GM18508 (cell line): ENCODE data around the gene USP11.

Experiments used
- ATAC-seq: cut with Tn5 transposase; IDR thresholded peaks from one replicate; pipeline ENCODE4 v1.9.1; 2021; ENCODE audit warnings: moderate number of reproducible peaks; ENCODE audit not compliant: insufficient read depth, unreplicated experiment

USP11 gene

DNA sequence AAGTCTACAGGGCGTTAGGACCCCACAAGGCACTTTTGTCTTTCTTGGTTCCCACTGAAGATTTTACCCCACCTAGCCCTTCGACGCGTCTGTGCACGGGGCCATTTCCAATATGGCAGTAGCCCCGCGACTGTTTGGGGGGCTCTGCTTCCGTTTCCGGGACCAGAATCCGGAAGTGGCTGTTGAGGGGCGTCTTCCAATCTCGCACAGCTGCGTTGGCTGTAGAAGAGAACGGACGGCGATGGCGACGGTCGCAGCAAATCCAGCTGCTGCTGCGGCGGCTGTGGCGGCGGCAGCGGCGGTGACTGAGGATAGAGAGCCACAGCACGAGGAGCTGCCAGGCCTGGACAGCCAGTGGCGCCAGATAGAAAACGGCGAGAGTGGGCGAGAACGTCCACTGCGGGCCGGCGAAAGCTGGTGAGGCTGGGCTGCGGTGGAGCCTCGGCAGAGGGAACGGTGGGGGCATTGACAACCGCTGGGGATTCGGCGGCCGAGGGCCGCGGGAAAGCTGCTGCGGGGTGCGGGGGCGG is at the start of gene USP11:
TSS of gene USP11 (plus strand) at position 207 of the 530 bp plus-strand sequence. CDS start at position 242, 35 bp downstream.
- ATAC-seq = no peak

DNA sequence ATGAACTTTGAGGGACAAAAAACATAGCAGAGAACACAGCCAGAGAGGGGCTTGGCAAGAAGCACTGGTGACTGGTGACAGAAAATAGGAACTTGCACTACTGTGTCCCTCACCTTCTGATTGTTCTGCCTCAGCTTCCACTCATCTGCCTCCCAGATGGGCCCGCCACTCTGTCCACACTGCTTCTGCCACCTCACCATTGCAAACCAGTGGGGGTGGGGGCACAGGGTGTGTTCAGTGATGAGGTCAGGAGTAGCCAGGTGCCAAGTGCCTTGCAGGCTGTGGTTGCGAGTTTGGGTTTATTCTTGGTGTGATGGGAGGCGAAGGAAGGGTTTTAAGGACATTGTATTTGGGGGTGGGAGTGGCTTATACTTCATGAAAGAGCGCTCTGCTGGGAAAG is 48.3 kb upstream of the USP11 start:
- ATAC-seq = no peak

DNA sequence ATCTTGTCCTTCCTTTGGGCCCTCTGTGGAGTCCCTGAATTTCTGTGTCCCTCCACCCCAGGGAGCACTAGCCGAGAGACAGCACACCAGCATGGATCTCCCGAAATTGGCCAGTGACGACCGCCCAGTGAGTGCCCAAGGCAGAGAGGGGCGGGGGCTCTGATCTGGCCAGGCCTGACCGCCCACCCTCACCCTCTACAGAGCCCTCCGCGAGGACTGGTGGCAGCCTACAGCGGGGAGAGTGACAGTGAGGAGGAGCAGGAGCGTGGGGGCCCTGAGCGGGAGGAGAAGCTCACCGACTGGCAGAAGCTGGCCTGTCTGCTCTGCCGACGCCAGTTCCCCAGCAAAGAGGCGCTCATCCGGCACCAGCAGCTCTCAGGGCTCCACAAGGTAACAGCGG is 47.6 kb upstream of the USP11 start:
- no peak for ATAC-seq

DNA sequence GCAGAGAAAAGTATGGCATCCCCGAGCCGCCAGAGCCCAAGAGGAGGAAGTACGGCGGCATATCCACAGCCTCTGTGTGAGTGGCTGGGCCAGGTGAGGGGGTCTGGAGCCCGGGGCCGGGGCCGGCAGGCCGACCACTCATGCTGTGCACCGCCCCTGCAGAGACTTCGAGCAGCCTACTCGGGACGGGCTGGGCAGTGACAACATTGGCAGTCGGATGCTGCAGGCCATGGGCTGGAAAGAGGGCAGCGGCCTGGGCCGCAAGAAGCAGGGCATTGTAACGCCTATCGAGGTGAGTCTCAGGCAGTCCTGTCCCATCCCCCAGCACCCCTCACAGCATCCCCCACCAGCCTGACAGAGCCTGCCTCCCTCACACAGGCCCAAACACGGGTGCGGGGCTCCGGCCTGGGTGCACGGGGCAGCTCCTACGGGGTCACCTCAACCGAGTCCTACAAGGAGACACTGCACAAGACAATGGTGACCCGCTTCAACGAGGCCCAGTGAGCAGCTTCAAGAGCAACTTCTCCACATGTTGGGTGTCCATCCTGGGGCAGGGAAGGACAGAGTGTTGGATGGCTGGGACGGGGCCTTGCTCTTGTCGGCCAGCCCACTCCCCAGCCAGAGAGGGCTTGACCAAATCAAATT is 46.6 kb upstream of the USP11 start:
- no peak for ATAC-seq

DNA sequence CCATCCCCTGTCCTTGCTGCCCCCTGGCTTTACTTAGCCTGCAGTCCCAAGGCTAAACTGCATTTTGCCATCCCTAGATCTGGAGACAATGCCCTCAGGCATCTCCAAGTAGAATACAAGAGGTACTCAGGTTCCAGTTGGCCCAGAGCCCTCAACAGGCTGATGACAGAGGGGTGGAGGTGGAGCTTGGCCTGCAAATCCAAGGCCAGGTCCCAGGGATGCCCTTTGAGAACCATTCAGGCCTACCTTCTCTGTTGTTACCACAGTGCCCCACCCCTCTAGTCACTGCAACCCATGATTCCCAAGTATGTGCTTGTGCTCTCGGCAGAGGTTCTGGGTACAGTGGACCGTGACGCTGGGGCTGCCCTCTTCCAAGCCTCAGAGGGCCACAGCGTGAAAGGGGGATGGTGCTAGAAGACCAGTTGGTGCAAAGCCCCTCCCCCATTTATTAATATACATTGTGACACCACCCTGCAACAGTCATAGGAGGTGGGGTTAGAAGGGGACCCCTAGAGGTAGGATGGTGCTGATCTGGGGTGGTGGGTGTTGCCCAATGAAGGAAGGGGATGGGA is 45.6 kb upstream of the USP11 start:
- no peak for ATAC-seq

DNA sequence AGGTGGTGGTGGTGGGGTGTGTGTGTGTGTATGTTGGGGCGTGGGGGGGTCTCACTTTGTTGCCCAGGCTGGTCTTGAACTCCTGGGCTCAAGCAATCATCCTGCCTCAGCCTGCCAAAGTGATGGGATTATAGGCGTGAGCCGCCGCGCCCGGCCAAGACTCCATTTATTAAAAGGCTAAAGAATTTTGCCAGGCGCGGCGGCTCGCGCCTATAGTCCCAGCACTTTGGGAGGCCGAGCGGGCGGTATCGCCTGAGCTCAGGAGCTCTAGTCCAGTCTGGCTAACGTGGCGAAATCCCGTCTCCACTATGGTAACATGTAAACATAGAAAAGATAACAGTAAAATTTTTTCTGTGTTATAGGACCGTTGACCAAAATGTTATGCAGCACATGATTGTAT is 42.9 kb upstream of the USP11 start:
- ATAC-seq = no peak

DNA sequence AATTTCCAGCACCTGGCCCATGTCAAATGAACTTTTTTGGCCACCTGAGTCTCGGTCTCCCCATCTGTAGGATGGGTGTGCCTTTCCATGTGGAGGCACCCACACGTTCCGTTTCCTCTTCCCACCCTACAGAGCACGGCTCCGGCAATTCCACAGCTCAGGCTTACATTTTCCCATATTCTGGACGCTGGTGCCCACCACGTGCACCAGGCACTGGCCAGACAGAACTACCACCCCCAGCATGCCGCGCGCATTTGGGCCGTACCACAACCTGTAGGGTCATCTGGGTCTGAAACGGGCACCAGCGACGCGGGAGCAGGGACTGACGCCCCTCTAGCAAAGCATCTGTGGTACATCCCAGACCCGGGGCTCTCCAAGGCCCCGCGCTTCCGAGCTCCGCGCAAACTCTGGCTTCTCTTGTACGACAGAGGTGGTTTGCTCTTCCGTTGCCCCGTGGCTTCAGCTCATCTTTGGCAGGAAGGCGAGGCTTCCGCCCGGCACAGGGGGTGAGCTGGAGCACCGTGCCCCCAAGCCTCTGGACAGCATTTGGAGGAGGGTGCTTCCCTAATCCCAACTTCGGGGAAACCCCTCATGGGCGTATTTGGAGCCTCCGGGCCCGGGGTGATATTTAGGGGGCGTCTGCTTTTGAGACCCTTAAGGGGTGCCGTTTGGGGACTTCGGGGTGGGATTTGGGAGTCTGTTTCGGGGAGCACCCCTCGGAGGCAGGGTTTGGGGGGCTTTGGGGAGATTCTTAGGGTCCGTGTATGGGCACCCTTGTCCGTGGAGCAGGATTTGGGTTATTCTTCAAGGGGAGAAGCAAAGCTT is 42.2 kb upstream of the USP11 start:
- peak; percentile 24 for ATAC-seq

DNA sequence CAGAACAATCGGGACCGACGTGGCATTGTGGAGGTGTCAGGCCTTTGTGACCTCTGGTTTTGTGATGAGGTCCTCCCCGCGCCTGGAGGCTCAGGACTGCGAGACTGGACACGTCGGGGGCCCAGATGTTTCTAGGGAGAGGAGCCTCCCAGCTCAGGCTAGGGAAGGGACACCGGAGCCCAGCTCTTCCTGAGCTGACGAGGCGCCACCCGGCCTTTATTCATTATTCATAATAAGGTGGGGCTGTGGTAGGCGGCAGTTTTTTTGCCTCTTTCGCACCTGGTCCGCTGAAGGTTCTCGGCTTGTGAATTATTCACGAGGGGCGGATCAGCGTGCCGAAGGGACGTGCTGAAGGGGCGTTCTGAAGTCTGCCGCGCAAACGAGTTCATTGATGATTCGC is 41.5 kb upstream of the USP11 start:
- no peak for ATAC-seq

DNA sequence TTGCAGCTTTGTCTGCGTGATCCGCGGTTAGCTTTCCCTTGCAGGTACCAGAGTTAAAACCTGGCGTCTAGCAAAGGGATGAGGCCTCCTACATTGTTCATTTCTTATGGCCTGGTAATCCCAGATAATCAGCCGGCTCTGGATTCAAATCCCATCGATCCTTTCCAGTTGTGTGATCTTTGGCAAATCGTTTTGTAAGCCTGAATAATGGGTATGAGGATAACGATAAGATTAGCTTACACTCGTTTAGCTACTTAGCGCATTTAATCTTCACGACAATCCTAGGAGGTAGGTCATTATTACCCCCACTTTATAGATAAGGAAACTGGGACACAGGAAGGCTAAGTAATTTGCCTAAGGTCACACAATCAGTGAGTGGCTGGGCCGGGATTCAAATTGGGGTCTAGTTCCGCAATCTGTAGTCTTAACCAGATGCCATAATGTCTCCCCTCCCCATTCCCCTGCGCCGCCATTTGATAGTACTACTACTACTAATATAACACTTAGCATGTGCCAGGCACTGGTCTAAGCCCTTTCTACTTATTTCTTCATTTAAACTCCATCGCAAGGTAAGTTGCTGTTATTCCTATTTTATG is 40.9 kb upstream of the USP11 start:
- no peak for ATAC-seq

DNA sequence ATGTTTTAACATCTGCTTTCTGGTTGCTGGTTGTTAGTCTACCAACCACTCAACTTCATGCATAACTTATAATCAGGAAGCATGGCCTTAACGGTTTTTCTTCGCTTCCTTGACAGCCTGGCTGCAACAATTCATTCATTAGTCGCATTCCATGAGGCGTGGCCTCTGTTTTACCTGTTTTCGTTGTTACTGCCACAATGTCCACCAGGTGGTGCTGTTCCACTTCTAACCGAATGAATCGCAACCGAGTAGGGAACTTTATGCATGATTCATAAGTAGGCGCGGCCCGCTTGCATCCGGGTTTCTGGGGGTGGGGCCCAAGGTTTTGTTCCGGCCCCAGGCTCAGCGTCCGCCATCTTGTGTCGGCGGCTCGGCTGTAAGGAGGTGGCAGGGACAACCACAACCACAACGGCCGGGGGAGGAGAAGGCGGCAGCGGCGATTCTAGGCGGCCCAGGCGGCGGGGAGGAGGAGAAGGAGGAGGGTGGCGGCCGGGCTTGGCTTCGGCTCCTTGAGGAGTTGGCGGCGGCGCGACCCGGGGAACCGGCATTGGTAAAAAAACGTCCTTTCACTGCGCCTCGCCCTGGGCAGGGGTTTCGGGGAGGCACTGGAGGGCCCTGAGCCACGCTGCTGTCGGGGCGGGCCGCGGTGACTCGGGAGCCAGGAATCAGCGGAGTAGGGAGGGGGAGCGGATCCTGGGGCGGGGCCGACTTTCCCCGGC is 39.2 kb upstream of the USP11 start, which contains the start of gene UBA1:
TSS of gene UBA1 (plus strand) at position 355 of the 719 bp plus-strand sequence. CDS start 4,974 bp downstream, outside the sequence.
- peak; percentile 67 for ATAC-seq

DNA sequence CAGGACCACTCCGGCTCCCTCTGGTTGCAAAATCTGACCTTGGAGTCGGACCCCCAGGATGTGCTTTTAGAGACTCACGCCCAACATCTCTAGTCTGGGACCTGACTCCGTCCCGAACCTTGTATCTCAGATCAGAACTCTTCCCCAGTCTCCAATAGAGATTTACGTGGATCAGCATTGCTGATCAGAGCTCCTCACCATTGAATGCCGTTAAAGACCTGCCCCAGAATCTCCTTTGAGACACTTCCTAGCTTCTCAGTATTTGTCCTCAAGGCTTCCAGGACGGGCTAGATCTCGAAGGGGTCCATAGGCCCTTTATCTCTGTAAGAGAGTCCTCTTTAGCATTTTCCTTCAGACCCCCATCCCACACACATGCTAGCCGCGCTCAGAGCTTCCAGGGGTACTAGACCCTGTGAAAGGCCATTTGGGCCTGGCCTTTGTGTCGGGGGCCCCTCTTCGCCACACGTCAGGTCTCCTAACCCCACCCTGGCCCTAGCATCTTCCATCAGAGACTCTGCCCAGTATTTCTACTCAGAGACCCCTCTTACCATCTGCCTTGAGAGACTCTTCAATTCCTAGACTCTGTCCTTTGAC is 38.5 kb upstream of the USP11 start:
- ATAC-seq = no peak

DNA sequence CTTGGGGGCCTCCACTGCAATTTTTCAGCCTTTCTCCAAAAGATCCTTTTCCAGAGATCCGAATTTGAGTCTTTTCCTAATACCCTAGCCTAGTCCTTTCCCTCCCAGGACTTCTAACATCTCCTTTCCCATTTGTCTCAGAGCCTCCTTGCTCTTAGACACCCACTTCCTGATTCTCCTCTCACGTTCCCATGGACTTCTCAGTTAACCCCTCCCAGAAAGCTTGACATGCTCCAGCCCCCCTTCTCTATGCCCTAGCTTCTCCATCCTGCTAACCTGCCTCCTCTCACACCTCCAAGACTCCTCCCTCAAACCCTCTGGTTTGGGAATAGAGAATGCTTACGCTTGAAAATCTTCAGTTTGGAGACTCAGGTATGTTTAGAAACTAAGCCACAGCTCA is 36.7 kb upstream of the USP11 start:
- no peak for ATAC-seq

DNA sequence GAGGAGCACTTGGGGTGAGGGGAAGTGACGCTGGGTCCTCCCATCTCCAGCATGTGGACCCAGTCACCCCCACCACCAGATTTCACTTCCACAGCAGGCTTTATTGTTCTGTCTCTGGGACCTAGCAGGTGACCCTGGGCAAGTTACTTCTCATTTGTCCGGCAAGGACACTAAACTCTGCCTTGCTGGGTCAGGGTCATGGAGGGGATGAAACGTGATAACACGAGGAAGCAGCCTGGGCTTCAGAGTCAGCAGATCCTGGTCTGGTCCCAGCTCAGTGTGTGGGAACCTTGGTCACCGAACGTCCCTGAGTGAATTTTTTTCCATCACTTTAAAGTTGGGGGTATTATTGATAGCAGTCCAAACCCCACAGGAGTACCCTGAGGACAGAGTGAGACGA is 35.3 kb upstream of the USP11 start:
- no peak for ATAC-seq

DNA sequence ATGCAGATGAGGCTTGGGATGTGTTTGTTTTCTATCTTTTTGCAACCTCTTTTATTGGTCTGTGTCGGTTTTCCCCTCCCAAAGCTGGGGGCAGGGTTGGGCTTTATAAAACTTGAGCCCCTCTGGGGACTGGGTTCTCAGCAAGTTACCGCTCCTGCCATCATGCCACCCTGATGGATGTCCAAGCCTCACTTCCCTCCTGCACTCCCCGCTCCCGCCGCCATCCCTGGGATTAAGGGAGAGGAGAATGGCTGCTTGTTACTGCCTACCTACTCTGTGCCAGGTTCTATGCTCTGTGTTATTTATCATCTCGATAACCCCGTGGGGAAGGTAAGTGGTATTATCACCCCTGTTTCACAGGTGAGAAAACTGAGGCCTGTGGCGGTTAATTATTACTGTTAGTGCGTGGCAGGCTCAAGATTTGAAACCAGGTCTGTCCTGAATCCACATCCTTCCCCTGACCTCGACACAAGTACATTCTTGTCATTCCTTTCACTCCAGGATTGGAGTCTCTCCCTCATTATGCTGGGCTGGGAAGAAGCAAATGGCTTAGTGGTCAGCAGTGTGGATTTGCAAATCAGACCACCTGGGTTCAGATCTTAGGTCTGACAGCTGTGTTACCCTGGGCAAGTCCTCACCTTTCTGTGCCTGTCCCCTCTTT is 34.7 kb upstream of the USP11 start:
- no peak for ATAC-seq

DNA sequence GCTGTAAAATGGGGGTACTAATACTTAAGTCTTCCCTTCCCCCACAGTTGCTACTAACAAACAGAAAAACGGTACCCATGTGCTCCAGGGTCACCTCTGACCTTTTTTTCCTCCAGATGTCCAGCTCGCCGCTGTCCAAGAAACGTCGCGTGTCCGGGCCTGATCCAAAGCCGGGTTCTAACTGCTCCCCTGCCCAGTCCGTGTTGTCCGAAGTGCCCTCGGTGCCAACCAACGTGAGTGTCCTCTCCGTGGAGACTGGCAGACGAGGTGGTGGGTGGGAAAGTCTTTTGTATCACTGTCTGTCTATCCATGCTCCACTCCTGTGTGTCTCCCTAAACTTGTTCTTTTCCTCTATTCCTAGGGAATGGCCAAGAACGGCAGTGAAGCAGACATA is 34.1 kb upstream of the USP11 start:
- no peak for ATAC-seq

DNA sequence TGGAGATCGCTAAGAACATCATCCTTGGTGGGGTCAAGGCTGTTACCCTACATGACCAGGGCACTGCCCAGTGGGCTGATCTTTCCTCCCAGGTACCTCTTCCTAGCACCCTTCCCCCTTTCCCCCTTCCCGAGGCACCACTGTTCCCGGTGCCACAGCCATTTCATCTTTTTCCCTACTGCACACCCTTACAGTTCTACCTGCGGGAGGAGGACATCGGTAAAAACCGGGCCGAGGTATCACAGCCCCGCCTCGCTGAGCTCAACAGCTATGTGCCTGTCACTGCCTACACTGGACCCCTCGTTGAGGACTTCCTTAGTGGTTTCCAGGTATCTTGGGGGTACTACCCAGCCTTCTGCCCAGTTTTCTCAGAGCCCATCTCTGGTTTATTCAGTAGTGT is 33.5 kb upstream of the USP11 start:
- ATAC-seq = no peak

DNA sequence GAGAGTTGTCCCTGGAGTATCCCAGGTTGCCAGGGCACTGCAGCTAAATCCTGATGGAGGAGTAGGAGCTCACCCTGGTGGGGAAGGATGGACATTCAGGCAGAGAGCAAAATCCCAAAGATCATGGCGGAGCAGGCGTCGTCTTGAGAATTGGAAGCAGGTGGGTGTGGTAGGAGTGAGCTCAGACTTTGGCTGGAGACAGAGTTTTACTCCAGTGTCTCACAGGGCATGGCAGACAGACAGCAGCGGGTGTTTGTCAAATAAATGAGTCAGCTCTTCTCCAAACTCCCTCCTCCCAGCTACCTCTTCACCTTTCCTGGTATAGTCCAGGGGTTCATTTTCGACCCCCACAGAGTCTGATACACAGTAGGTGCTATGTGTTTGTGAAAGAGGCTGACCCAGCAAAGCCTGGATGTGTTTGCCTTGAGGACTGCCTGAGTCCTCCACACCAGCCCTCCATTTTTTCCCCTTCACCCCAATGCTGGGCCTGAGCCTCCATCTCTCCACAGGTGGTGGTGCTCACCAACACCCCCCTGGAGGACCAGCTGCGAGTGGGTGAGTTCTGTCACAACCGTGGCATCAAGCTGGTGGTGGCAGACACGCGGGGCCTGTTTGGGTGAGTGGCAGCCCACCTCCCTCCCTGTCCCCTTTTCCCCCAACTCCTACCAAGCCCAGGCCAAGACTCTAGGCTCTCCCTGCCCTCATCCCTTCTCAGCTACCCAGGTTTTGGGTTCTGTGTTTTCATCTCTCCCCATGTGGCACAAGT is 32.2 kb upstream of the USP11 start:
- no peak for ATAC-seq

DNA sequence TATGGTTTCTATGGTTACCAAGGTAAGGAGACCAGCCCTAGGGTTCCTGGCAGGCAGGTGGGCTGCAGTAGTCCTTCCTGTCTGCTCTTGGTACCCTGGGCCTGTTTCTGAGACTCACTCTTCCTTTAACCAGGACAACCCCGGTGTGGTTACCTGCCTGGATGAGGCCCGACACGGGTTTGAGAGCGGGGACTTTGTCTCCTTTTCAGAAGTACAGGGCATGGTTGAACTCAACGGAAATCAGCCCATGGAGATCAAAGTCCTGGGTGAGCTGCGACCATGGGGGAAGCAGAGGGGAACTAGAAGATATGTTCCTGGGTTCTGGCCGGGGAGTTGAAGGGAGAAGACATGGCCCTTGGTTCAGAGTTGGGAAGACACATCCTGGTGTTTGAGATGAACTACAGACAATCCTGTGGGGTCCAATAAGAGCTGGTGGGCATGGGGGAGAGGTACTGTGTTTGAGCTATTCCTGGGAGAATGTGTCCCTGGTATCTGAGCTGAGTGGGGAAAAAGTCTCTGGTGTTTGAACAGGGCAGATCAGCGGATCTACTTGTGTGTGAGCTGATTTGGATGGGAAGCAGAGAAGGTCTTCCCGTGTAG is 31.4 kb upstream of the USP11 start:
- no peak for ATAC-seq
